SK-N-SH (cell line): ENCODE measurements around the gene RHPN2. TPM values are rescaled to one million over a fixed set of nuclear protein-coding genes. Genes with fewer than 3 reads are reported as not detected.

Source experiments
- CTCF ChIA-PET: fragments of 300-600, 350-600 bp; formaldehyde crosslinking; extraction: SDS; loops from one replicate; lab custom pipeline; 2021; lab: Yijun Ruan, JAX
- POLR2A ChIA-PET: fragments of 350-600 bp; sonication (Branson Sonifier 250); formaldehyde crosslinking; extraction: SDS; loops from one replicate; lab custom pipeline; 2020; ENCODE audit warnings: antibody characterized with exemption, inconsistent platforms; lab: Yijun Ruan, JAX
- DNase-seq: peaks from one replicate; pipeline ENCODE4 v3.0.0; 2012
- H2AFZ ChIP-seq: fragments of 200-600 bp; sonication (generic); 2 replicates; pipeline ENCODE4 v1.8.1; 2016; ENCODE audit warnings: antibody characterized with exemption, mild to moderate bottlenecking, low read depth
- H3F3A ChIP-seq: fragments of 200-600 bp; sonication (generic); replicated peaks from 2 replicates; pipeline ENCODE3; 2016; ENCODE audit warnings: antibody characterized with exemption, mild to moderate bottlenecking; ENCODE audit not compliant: insufficient read depth
- H3K27ac ChIP-seq, 2 experiments: fragments of 200-500 bp in 1 of 2; fragments of 200-600 bp in 1 of 2; sonication (Bioruptor generic) in 1 of 2; sonication (generic), shearing (Covaris generic) in 1 of 2; 2 replicates each; pipeline versions ENCODE4 v1.5.1 to v1.6.1; 2014 to 2016; ENCODE audit warnings: low read depth in 2 of 2, inconsistent platforms in 1 of 2, low read length in 1 of 2, mild to moderate bottlenecking in 1 of 2, mixed read lengths in 1 of 2
- H3K27me3 ChIP-seq: fragments of 200-600 bp; sonication (generic), shearing (Covaris generic); 2 replicates; pipeline ENCODE4 v1.6.1; 2016; ENCODE audit warnings: mixed run types; ENCODE audit not compliant: insufficient read depth
- H3K36me3 ChIP-seq, 2 experiments: fragments of 200-500 bp in 1 of 2; fragments of 200-600 bp in 1 of 2; sonication (Bioruptor generic) in 1 of 2; sonication (generic) in 1 of 2; replicated peaks in 1 of 2; 2 replicates each; pipeline versions ENCODE3 to v1.5.1; 2014 to 2016; ENCODE audit warnings: low read length in 1 of 2, mild to moderate bottlenecking in 1 of 2; ENCODE audit not compliant: insufficient read depth in 2 of 2, control insufficient read depth in 1 of 2
- H3K4me1 ChIP-seq, 2 experiments: fragments of 200-500 bp in 1 of 2; fragments of 200-600 bp in 1 of 2; sonication (Bioruptor generic) in 1 of 2; sonication (generic), shearing (Covaris generic) in 1 of 2; 2 replicates each; pipeline versions ENCODE4 v1.5.1 to v1.6.1; 2014 to 2016; ENCODE audit warnings: low read depth in 1 of 2, low read length in 1 of 2, mixed run types in 1 of 2; ENCODE audit not compliant: insufficient read depth in 2 of 2, control insufficient read depth in 1 of 2
- H3K4me2 ChIP-seq: fragments of 200-600 bp; sonication (generic), shearing (Covaris generic); 2 replicates; pipeline ENCODE4 v1.6.1; 2017; ENCODE audit warnings: mixed run types
- H3K4me3 ChIP-seq, 2 experiments: fragments of 200-500 bp in 1 of 2; fragments of 200-600 bp in 1 of 2; sonication (Bioruptor generic) in 1 of 2; sonication (generic), shearing (Covaris generic) in 1 of 2; 2 replicates each; pipeline versions ENCODE4 v1.5.1 to v1.8.1; 2014 to 2016; ENCODE audit warnings: low read depth in 2 of 2, inconsistent platforms in 1 of 2, low read length in 1 of 2, mild to moderate bottlenecking in 1 of 2, mixed read lengths in 1 of 2, moderate library complexity in 1 of 2
- H3K79me2 ChIP-seq: fragments of 200-600 bp; sonication (generic); 2 replicates; pipeline ENCODE4 v1.8.1; 2017; ENCODE audit warnings: mild to moderate bottlenecking; ENCODE audit not compliant: insufficient read depth
- H3K9ac ChIP-seq: fragments of 200-600 bp; sonication (generic); 2 replicates; pipeline ENCODE4 v1.6.1; 2017; ENCODE audit warnings: mixed run types
- H3K9me2 ChIP-seq: fragments of 200-600 bp; sonication (generic); 2 replicates; pipeline ENCODE4 v1.6.1; 2017; ENCODE audit warnings: mixed run types
- H3K9me3 ChIP-seq: fragments of 200-600 bp; sonication (generic); 2 replicates; pipeline ENCODE4 v1.6.1; 2017; ENCODE audit warnings: mixed run types, mild to moderate bottlenecking, moderate library complexity
- H4K20me1 ChIP-seq: fragments of 200-600 bp; sonication (generic); 2 replicates; pipeline ENCODE4 v1.6.1; 2017; ENCODE audit warnings: mild to moderate bottlenecking, mixed run types; ENCODE audit not compliant: insufficient read depth
- CHD2 ChIP-seq: fragments of 150-350 bp; IDR thresholded peaks from 2 replicates; pipeline ENCODE4 v1.6.1; 2018; ENCODE audit warnings: low read length; ENCODE audit not compliant: partially characterized antibody
- FOXJ3 ChIP-seq: sonication (generic); formaldehyde crosslinking; IDR thresholded peaks from 2 replicates; pipeline ENCODE4 v1.5.1; 2020; ENCODE audit warnings: mild to moderate bottlenecking, missing genetic modification reagents
- GABPA ChIP-seq: IDR thresholded peaks from 2 replicates; pipeline ENCODE4 v1.4.0; 2012; ENCODE audit warnings: low read depth, mild to moderate bottlenecking
- JUND ChIP-seq: IDR thresholded peaks from 2 replicates; pipeline ENCODE4 v1.4.0; 2012
- MEF2A ChIP-seq: IDR thresholded peaks from 2 replicates; pipeline ENCODE4 v1.4.0; 2012; ENCODE audit warnings: low read depth, borderline replicate concordance
- NRF1 ChIP-seq: IDR thresholded peaks from 2 replicates; pipeline ENCODE4 v1.6.1; 2012; ENCODE audit warnings: low read depth, mild to moderate bottlenecking, low read length
- PBX3 ChIP-seq: IDR thresholded peaks from 2 replicates; pipeline ENCODE4; 2012
- POLR2AphosphoS5 ChIP-seq: IDR thresholded peaks from 2 replicates; pipeline ENCODE4 v1.6.1; 2012; ENCODE audit warnings: low read depth, low read length
- RCOR1 ChIP-seq: fragments of 150-350 bp; IDR thresholded peaks from 2 replicates; pipeline ENCODE4 v1.6.1; 2017; ENCODE audit warnings: antibody characterized with exemption, low read length
- REST ChIP-seq: IDR thresholded peaks from 2 replicates; pipeline ENCODE4 v1.6.1; 2012; ENCODE audit warnings: mild to moderate bottlenecking, low read depth, low read length, moderate library complexity
- SMC3 ChIP-seq: IDR thresholded peaks from 2 replicates; pipeline ENCODE4 v1.6.1; 2012; ENCODE audit warnings: low read depth, low read length, improper control_type of control experiment
- TCF12 ChIP-seq: IDR thresholded peaks from 2 replicates; pipeline ENCODE4 v1.4.0; 2012
- USF1 ChIP-seq: IDR thresholded peaks from 2 replicates; pipeline ENCODE4 v1.4.0; 2012; ENCODE audit warnings: low read depth, borderline replicate concordance
- USF2 ChIP-seq: fragments of 150-350 bp; IDR thresholded peaks from 2 replicates; pipeline ENCODE4 v1.6.1; 2017; ENCODE audit warnings: antibody characterized with exemption, low read length, low read depth, borderline replicate concordance
- YY1 ChIP-seq: IDR thresholded peaks from 2 replicates; pipeline ENCODE4 v1.4.0; 2012; ENCODE audit warnings: low read depth, mild to moderate bottlenecking
- ZBTB33 ChIP-seq: IDR thresholded peaks from 2 replicates; pipeline ENCODE4 v1.4.0; 2012; ENCODE audit warnings: low read depth, borderline replicate concordance
- WGBS: methylation state at CpG from one replicate; pipeline ENCODE4 v1.1.6; 2017; ENCODE audit warnings: low lambda C conversion rate; 5-methylcytosine and 5-hydroxymethylcytosine counted together
- polyA plus RNA-seq, 3 experiments: library from polyadenylated mRNA; depleted of rRNA; stranded (reverse); fragments of >200 nt; gene quantifications; 2 replicates each; pipeline ENCODE4 v1.2.3, GENCODE V29; 2012

The RHPN2 gene
- polyA plus RNA-seq, 1 of the 3 experiments (the other 2 are of a cell fraction): 7.0 TPM

GRCh38 chr19:33100894-33101644 lies 36.4 kb upstream of the RHPN2 start:
- POLR2A ChIA-PET: no interaction called here
- WGBS: 81% methylated on average over 10 of the region's 10 CpGs
- Histone ChIP-seq H3K4me1 (peaks cover 0 to 4% of the 10 kb centered on the region in 2 experiments; a peak in 1 of 4 replicates), H3K79me2 (no peaks in the 10 kb centered on the region), H3K9me2 (no peaks in the 10 kb centered on the region)
- TF ChIP-seq SMC3: no peak
- TF ChIP-seq CHD2: no peak
- no peak for TF ChIP-seq RCOR1
- TF ChIP-seq JUND: no peak
- TF ChIP-seq USF1: no peak
- TF ChIP-seq ZBTB33: no peak
- no peak for TF ChIP-seq TCF12
- no peak for TF ChIP-seq NRF1
- no peak for TF ChIP-seq GABPA
- TF ChIP-seq MEF2A: no peak
- no peak for TF ChIP-seq REST
- TF ChIP-seq USF2: no peak
- no peak for TF ChIP-seq PBX3
- no peak for TF ChIP-seq POLR2AphosphoS5
- TF ChIP-seq FOXJ3 (CRISPR knock-in tag): no peak
- no peak for TF ChIP-seq YY1
- TF ChIP-seq, all 33 proteins: peak for 0
- Histone ChIP-seq H4K20me1 (no peaks in the 10 kb centered on the region), H3K27me3 (no peaks in the 10 kb centered on the region), H3K36me3 (peaks cover 29 to 35% of the 10 kb centered on the region in 2 experiments), H3K9ac (no peak overlapping the region), H3F3A (no peaks in the 10 kb centered on the region), H3K9me3 (no peaks in the 10 kb centered on the region), H3K4me3 (no peak overlapping the region), H3K27ac (no peak overlapping the region), H3K4me2 (no peak overlapping the region), H2AFZ (no peak overlapping the region)
- DNase-seq: no peak
- CTCF ChIA-PET: interaction anchor here (0.5 to 1.1 kb wide), 3 partner anchors 8 to 34 kb away, joined by 3 read pairs; no protein-coding TSS in a partner anchor
